ENCODE data around the gene OR51A4. TPM values are rescaled to one million over a fixed set of nuclear protein-coding genes. Genes with fewer than 3 reads are reported as not detected.

OR51A4 gene
- total and polyA plus RNA-seq, 2 of the 13 experiments (the other 11 are each of a cell fraction or from before 2014, with no cell fraction given) = not detected

DNA sequence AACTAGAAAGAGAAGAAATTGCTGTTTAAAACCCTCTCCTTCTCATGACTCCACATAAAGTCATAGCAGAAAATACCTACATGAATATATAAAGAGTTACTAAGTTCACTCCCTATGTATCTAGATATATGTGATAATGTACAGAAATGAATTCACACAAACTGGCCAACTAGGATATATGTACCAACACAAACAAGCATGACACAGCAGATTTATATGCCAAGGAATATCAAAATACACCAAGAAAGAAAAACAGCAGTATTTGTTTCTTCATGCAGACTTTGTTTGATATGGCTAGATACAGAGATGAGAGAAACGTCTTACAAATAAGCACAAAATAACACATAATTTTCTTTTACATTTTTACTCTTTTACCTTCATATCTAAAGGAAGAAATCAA lies 25.1 kb downstream of the OR51A4 start:
- no peaks in the 10 kb centered on the region for H3K9me3 ChIP-seq (ENCODE audit: low read length)
- POLR2A ChIA-PET = no interaction called here
- no peaks in the 10 kb centered on the region for H3K79me2 ChIP-seq (ENCODE audit: insufficient read depth, low read length)
- DNase-seq (ENCODE audit: low spot score) (no peak), ATAC-seq (no peak), FAIRE-seq (no peak)
- no peak overlapping the region for H3K9ac ChIP-seq (ENCODE audit: insufficient read depth, low read depth, low read length)
- H3K4me3 ChIP-seq (replicated peaks in 1 of 3; ENCODE audit: insufficient read depth in 1 of 3, low read depth in 2 of 3, low read length in 3 of 3) = no peak overlapping the region
- intact Hi-C loops (cut with micrococcal nuclease; ENCODE audit: unreplicated experiment) (no loop called here), in situ Hi-C loops (cut with HindIII; ENCODE audit: extremely low pct_ligation_motif_present, low pct_unique_long_range_greater_than_20kb) (no loop called here)
- CTCF ChIA-PET (ENCODE audit: low intra/inter-chr PET ratio, low total read pairs) = no interaction called here
- 0% methylated on average over 1 of the region's 1 CpG for WGBS (ENCODE audit: low lambda C conversion rate)
- H3K36me3 ChIP-seq (replicated peaks in 1 of 2; ENCODE audit: control insufficient read depth in 1 of 2, insufficient read depth in 2 of 2, low read length in 2 of 2) = no peaks in the 10 kb centered on the region
- peak; percentile 55 for TF ChIP-seq NFE2L2 (IDR thresholded peaks at IDR 0.05; ENCODE audit: low read length)
- TF ChIP-seq, protein P1, sequence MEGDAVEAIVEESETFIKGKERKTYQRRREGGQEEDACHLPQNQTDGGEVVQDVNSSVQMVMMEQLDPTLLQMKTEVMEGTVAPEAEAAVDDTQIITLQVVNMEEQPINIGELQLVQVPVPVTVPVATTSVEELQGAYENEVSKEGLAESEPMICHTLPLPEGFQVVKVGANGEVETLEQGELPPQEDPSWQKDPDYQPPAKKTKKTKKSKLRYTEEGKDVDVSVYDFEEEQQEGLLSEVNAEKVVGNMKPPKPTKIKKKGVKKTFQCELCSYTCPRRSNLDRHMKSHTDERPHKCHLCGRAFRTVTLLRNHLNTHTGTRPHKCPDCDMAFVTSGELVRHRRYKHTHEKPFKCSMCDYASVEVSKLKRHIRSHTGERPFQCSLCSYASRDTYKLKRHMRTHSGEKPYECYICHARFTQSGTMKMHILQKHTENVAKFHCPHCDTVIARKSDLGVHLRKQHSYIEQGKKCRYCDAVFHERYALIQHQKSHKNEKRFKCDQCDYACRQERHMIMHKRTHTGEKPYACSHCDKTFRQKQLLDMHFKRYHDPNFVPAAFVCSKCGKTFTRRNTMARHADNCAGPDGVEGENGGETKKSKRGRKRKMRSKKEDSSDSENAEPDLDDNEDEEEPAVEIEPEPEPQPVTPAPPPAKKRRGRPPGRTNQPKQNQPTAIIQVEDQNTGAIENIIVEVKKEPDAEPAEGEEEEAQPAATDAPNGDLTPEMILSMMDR (CRISPR knock-in tag; IDR thresholded peaks at IDR 0.05) = no peak
- TF ChIP-seq MAFK (conservative IDR thresholded peaks at IDR 0.05 in 1 of 2, IDR thresholded peaks at IDR 0.05 in 1 of 2; ENCODE audit: low read length in 2 of 2) = peak; percentile 4 to 24; a peak in 2 of 4 replicates
- H4K20me1 ChIP-seq (ENCODE audit: insufficient read depth, low read length) = no peaks in the 10 kb centered on the region
- no TSS peak for BruUV-seq (replicated peaks)
- no peaks in the 10 kb centered on the region for H3K4me1 ChIP-seq (ENCODE audit: insufficient read depth, low read length)
- no peak overlapping the region for H2AFZ ChIP-seq (ENCODE audit: low read length)
- no peak overlapping the region for H3K27ac ChIP-seq (ENCODE audit: extremely low read length, insufficient read depth, low read length)
- no peak overlapping the region for H3K4me2 ChIP-seq (ENCODE audit: low read depth, low read length)
- peaks cover 0 to 3% of the 10 kb centered on the region in 2 experiments; a peak in 1 of 5 replicates for H3K27me3 ChIP-seq (ENCODE audit: control insufficient read depth in 1 of 2, insufficient read depth in 2 of 2, low read length in 2 of 2)

GRCh38 chr11:4921796-4922195 lies 25.6 kb downstream of the OR51A4 start:
- no peak overlapping the region for H3K4me2 ChIP-seq (ENCODE audit: low read depth, low read length)
- 0% methylated on average over 1 of the region's 1 CpG for WGBS (ENCODE audit: low lambda C conversion rate)
- no peak overlapping the region for H2AFZ ChIP-seq (ENCODE audit: low read length)
- no peak overlapping the region for H3K9ac ChIP-seq (ENCODE audit: insufficient read depth, low read depth, low read length)
- no peak for TF ChIP-seq ZNF33B (CRISPR knock-in tag; IDR thresholded peaks at IDR 0.05)
- no peak for DNase-seq (ENCODE audit: low spot score)
- no peaks in the 10 kb centered on the region for H4K20me1 ChIP-seq (ENCODE audit: insufficient read depth, low read length)
- H3K27ac ChIP-seq (ENCODE audit: extremely low read length, insufficient read depth, low read length) = no peak overlapping the region
- no peak overlapping the region for H3K4me3 ChIP-seq (replicated peaks in 1 of 3; ENCODE audit: insufficient read depth in 1 of 3, low read depth in 2 of 3, low read length in 3 of 3)
- CTCF ChIA-PET (ENCODE audit: low intra/inter-chr PET ratio, low total read pairs) = no interaction called here
- intact Hi-C loops (cut with micrococcal nuclease; ENCODE audit: unreplicated experiment) = no loop called here
- no TSS peak for BruUV-seq (replicated peaks)
- FAIRE-seq = no peak
- no peaks in the 10 kb centered on the region for H3K4me1 ChIP-seq (ENCODE audit: insufficient read depth, low read length)
- no peak for ATAC-seq
- POLR2A ChIA-PET = no interaction called here
- peaks cover 0 to 3% of the 10 kb centered on the region in 2 experiments; a peak in 1 of 5 replicates for H3K27me3 ChIP-seq (ENCODE audit: control insufficient read depth in 1 of 2, insufficient read depth in 2 of 2, low read length in 2 of 2)
- H3K9me3 ChIP-seq (ENCODE audit: low read length) = no peaks in the 10 kb centered on the region
- H3K79me2 ChIP-seq (ENCODE audit: insufficient read depth, low read length) = no peaks in the 10 kb centered on the region
- in situ Hi-C loops (cut with HindIII; ENCODE audit: extremely low pct_ligation_motif_present, low pct_unique_long_range_greater_than_20kb) = no loop called here
- H3K36me3 ChIP-seq (replicated peaks in 1 of 2; ENCODE audit: control insufficient read depth in 1 of 2, insufficient read depth in 2 of 2, low read length in 2 of 2) = no peaks in the 10 kb centered on the region

Measured in HepG2 (cell line).